GM18505 (cell line): Measurements from ENCODE around the gene S1PR1.

ENCODE experiments used
- ATAC-seq: cut with Tn5 transposase; IDR thresholded peaks from one replicate; pipeline ENCODE4 v1.9.1; 2021; ENCODE audit not compliant: unreplicated experiment
- POLR2A ChIP-seq: IDR thresholded peaks from 4 replicates; pipeline ENCODE4 v1.6.1; 2011; ENCODE audit warnings: borderline replicate concordance; ENCODE audit not compliant: insufficient read depth, insufficient read length; ENCODE audit errors: extremely low read depth

Gene S1PR1

GRCh38 chr1:101267082-101267481 is 30.3 kb downstream of the S1PR1 start:
- TF ChIP-seq POLR2A = no peak
- no peak for ATAC-seq

GRCh38 chr1:101268893-101269292 is 32.1 kb downstream of the S1PR1 start:
- ATAC-seq = no peak
- TF ChIP-seq POLR2A = no peak

- no peak for TF ChIP-seq POLR2A
- no peak for ATAC-seq
Measured at GRCh38 chr1:101275672-101276071, 38.9 kb downstream of the S1PR1 start.

GRCh38 chr1:101276818-101277217 is 40.0 kb downstream of the S1PR1 start:
- ATAC-seq = no peak

GRCh38 chr1:101278238-101278637 is 41.4 kb downstream of the S1PR1 start:
- no peak for TF ChIP-seq POLR2A

More at GRCh38 chr1:101276818-101277217, 40.0 kb downstream of the S1PR1 start:
- no peak for TF ChIP-seq POLR2A

GRCh38 chr1:101278845-101279244 is 42.0 kb downstream of the S1PR1 start:
- ATAC-seq = no peak

More at GRCh38 chr1:101278238-101278637, 41.4 kb downstream of the S1PR1 start:
- ATAC-seq = no peak

GRCh38 chr1:101280049-101280592 is 43.3 kb downstream of the S1PR1 start:
- TF ChIP-seq POLR2A = no peak
- no peak for ATAC-seq

More at GRCh38 chr1:101278845-101279244, 42.0 kb downstream of the S1PR1 start:
- TF ChIP-seq POLR2A = no peak

GRCh38 chr1:101280942-101281654 is 44.3 kb downstream of the S1PR1 start:
- no peak for TF ChIP-seq POLR2A
- no peak for ATAC-seq

- no peak for TF ChIP-seq POLR2A
- ATAC-seq = no peak
Measured at GRCh38 chr1:101281751-101282150, 44.9 kb downstream of the S1PR1 start.

- no peak for ATAC-seq
- no peak for TF ChIP-seq POLR2A
Measured at GRCh38 chr1:101282314-101283038, 45.7 kb downstream of the S1PR1 start.

GRCh38 chr1:101283443-101283842 is 46.6 kb downstream of the S1PR1 start:
- no peak for TF ChIP-seq POLR2A
- no peak for ATAC-seq

GRCh38 chr1:101284021-101284420 is 47.2 kb downstream of the S1PR1 start:
- no peak for ATAC-seq
- no peak for TF ChIP-seq POLR2A

- no peak for ATAC-seq
- TF ChIP-seq POLR2A = no peak
Measured at GRCh38 chr1:101284622-101285218, 47.9 kb downstream of the S1PR1 start.
